ENCODE measurements around the gene PDE4A.
"Not testable (repeated sequence)": the region's sequence is repeated elsewhere in the genome, so short reads cannot be mapped to it uniquely, and the experiment has no call there.

Gene PDE4A

GRCh38 chr19:10404888-10405820 is 15.2 kb upstream of the PDE4A start:
- no peak for DNase-seq

GRCh38 chr19:10406191-10406590 is 14.1 kb upstream of the PDE4A start:
- no peak for DNase-seq

- no peak for DNase-seq
Observed at GRCh38 chr19:10407096-10407495, 13.2 kb upstream of the PDE4A start.

- DNase-seq, result no peak
Observed at GRCh38 chr19:10408511-10409283, 11.6 kb upstream of the PDE4A start.

- not testable (repeated sequence) for DNase-seq
Observed at GRCh38 chr19:10411224-10411623, 9.1 kb upstream of the PDE4A start.

GRCh38 chr19:10412257-10412977 is 7.9 kb upstream of the PDE4A start:
- DNase-seq, result no peak

GRCh38 chr19:10416083-10416379 is 4.3 kb upstream of the PDE4A start:
- no peak for DNase-seq

GRCh38 chr19:10416380-10417257 is 3.7 kb upstream of the PDE4A start:
- DNase-seq, result peak; percentile 56

GRCh38 chr19:10417541-10418234 is 2.6 kb upstream of the PDE4A start:
- DNase-seq, result no peak

- no peak for DNase-seq
Observed at GRCh38 chr19:10418235-10418484, 2.2 kb upstream of the PDE4A start.

- DNase-seq, result no peak
Observed at GRCh38 chr19:10418485-10419199, 1.7 kb upstream of the PDE4A start.

GRCh38 chr19:10419200-10419645 is 1.1 kb upstream of the PDE4A start:
- DNase-seq, result no peak

- DNase-seq, result no peak
Observed at GRCh38 chr19:10419646-10420443, 493 bp upstream of the PDE4A start.

- no peak for DNase-seq
Observed at GRCh38 chr19:10421240-10422045, 1.1 kb downstream of the PDE4A start.

- no peak for DNase-seq
Observed at GRCh38 chr19:10422046-10422461, 1.7 kb downstream of the PDE4A start.

GRCh38 chr19:10422846-10423245 is 2.5 kb downstream of the PDE4A start:
- DNase-seq, result no peak

GRCh38 chr19:10424011-10424637 is 3.8 kb downstream of the PDE4A start:
- DNase-seq, result peak; percentile 36

- DNase-seq, result no peak
Observed at GRCh38 chr19:10427169-10427568, 6.8 kb downstream of the PDE4A start.

GRCh38 chr19:10428996-10429381 is 8.7 kb downstream of the PDE4A start:
- DNase-seq, result no peak
